K562 (cell line): ENCODE results near the gene IKZF4. TPM values are rescaled to one million over a fixed set of nuclear protein-coding genes. Genes with fewer than 3 reads are reported as not detected.
A peak's percentile ranks its signal among the peaks of the same experiment; 100 is the strongest.

Experiments used
- BHLHE40 ChIP-seq: IDR thresholded peaks from 2 replicates; pipeline ENCODE4 v1.6.1; 2011; ENCODE audit warnings: low read length, improper control_type of control experiment
- BRD4 ChIP-seq: fragments of 200-600 bp; sonication (generic); IDR thresholded peaks from 2 replicates; pipeline ENCODE4 v1.6.1; 2017; ENCODE audit warnings: inconsistent platforms
- CLOCK ChIP-seq: fragments of 250-450 bp; sonication (Bioruptor Pico); IDR thresholded peaks from 2 replicates; pipeline ENCODE4 v1.4.0; 2020; ENCODE audit warnings: mild to moderate bottlenecking, moderate library complexity, borderline replicate concordance
- CREB1 ChIP-seq, 2 experiments: sonication (generic) in 1 of 2; formaldehyde crosslinking in 1 of 2; IDR thresholded peaks; 2 replicates each; pipeline versions ENCODE4 v1.6.1 to v1.8.0; 2012 to 2022; ENCODE audit warnings: inconsistent platforms in 1 of 2, mild to moderate bottlenecking in 1 of 2, missing genetic modification reagents in 1 of 2, moderate library complexity in 1 of 2
- E2F8 ChIP-seq: fragments of 450-650 bp; IDR thresholded peaks from 2 replicates; pipeline ENCODE4 v1.7.1; 2018; ENCODE audit warnings: mild to moderate bottlenecking, low read depth; ENCODE audit not compliant: partially characterized antibody
- GTF2A2 ChIP-seq: IDR thresholded peaks from 2 replicates; pipeline ENCODE4 v1.6.1; 2016; ENCODE audit warnings: mild to moderate bottlenecking, missing genetic modification characterization, missing compliant biosample characterization
- HMBOX1 ChIP-seq: sonication (generic); IDR thresholded peaks from 2 replicates; pipeline ENCODE4 v1.6.1; 2016
- MTA1 ChIP-seq: fragments of 450-650 bp; IDR thresholded peaks from 2 replicates; pipeline ENCODE4 v1.6.1; 2017; ENCODE audit warnings: borderline replicate concordance
- OTX1 ChIP-seq: fragments of 450-650 bp; formaldehyde crosslinking; IDR thresholded peaks from 2 replicates; pipeline ENCODE4 v1.4.0; 2022; ENCODE audit warnings: mild to moderate bottlenecking
- POLR2AphosphoS5 ChIP-seq: IDR thresholded peaks from 2 replicates; pipeline ENCODE4 v1.6.1; 2011; ENCODE audit warnings: mild to moderate bottlenecking, low read depth, low read length, moderate library complexity; ENCODE audit not compliant: control insufficient read depth, insufficient read depth
- TRIM28 ChIP-seq: fragments of 450-650 bp; IDR thresholded peaks from 2 replicates; pipeline ENCODE4 v1.6.1; 2017
- ZBTB49 ChIP-seq: sonication (generic); formaldehyde crosslinking; IDR thresholded peaks from 2 replicates; pipeline ENCODE4 v1.8.0; 2022; ENCODE audit warnings: missing genetic modification reagents, mild to moderate bottlenecking, borderline replicate concordance
- ZNF175 ChIP-seq: fragments of 200-800 bp; sonication (Bioruptor generic); IDR thresholded peaks from 2 replicates; pipeline ENCODE4 v1.6.1; 2016; ENCODE audit warnings: low read depth, mild to moderate bottlenecking, missing genetic modification characterization, missing compliant biosample characterization
- ZNF398 ChIP-seq: fragments of 250-450 bp; sonication (Bioruptor Pico); IDR thresholded peaks from 2 replicates; pipeline ENCODE4 v1.8.0; 2021; ENCODE audit warnings: moderate library complexity, mild to moderate bottlenecking, inconsistent platforms
- ZNF699 ChIP-seq: fragments of 250-450 bp; sonication (Bioruptor Pico); IDR thresholded peaks from 2 replicates; pipeline ENCODE4 v1.8.0; 2021; ENCODE audit warnings: mild to moderate bottlenecking, moderate library complexity; ENCODE audit not compliant: insufficient replicate concordance
- polyA plus RNA-seq, 8 experiments: library from polyadenylated mRNA; depleted of rRNA in 4 of 8; stranded (reverse) in 5 of 8; unstranded in 3 of 8; fragments of >200 nt; fragmentation: Nextera tagmentation in 2 of 8; fragmentation: Illumina TruSeq in 1 of 8; extraction: Ambion mirVana in 2 of 8; extraction: Trizol in 1 of 8; gene quantifications; 2 replicates each; pipeline versions ENCODE4 v1.2.1 to v1.2.3, GENCODE V29; 2011 to 2014; ENCODE audit warnings: inconsistent platforms in 1 of 8, missing spikeins in 1 of 8
- total RNA-seq, 7 experiments: library from RNA; depleted of rRNA in 6 of 7; stranded (reverse); fragments of >200 nt in 6 of 7; fragmentation: Illumina TruSeq in 2 of 7; extraction: Trizol in 2 of 7; gene quantifications; 2 replicates each; pipeline versions ENCODE4 v1.2.1 to v1.2.3, GENCODE V29; 2011 to 2021; ENCODE audit warnings: low replicate concordance in 1 of 7

Gene IKZF4
- total and polyA plus RNA-seq, 9 of the 15 experiments (the other 6 are each of a cell fraction or from before 2014, with no cell fraction given) = 1.9 to 16.3 (median 3.6) TPM

GRCh38 chr12:56041552-56042429, 20.9 kb downstream of the IKZF4 start, which contains the start of gene RPS26 (continued):
- TF ChIP-seq GTF2A2 (tag) (peak; percentile 100), MTA1 (peak; percentile 94), BHLHE40 (no peak; the same call in 1 of the 2 replicates), POLR2AphosphoS5 (peak; percentile 99), CREB1 (IDR thresholded peaks at IDR 0.05) (peak; percentile 94), CREB1 (CRISPR knock-in tag; IDR thresholded peaks at IDR 0.05) (peak; percentile 84), TRIM28 (peak; percentile 74; the same call in 1 of the 2 replicates), ZNF398 (no peak), CLOCK (CRISPR knock-in tag) (no peak), ZBTB49 (CRISPR knock-in tag) (no peak), HMBOX1 (peak; percentile 54; the same call in 1 of the 2 replicates), E2F8 (peak; percentile 90), ZNF699 (CRISPR knock-in tag) (no peak), BRD4 (peak; percentile 55; the same call in 1 of the 2 replicates), OTX1 (CRISPR knock-in tag) (peak; percentile 67), ZNF175 (CRISPR knock-in tag) (peak; percentile 82)
